Right lobe of liver (tissue), 6 donors: ENCODE results near the gene CAVIN1. TPM values are rescaled to one million over a fixed set of nuclear protein-coding genes. Genes with fewer than 3 reads are reported as not detected.
A peak's percentile ranks its signal among the peaks of the same experiment; 100 is the strongest.
"Not testable (repeated sequence)": the region's sequence is repeated elsewhere in the genome, so short reads cannot be mapped to it uniquely, and the experiment has no call there.

ENCODE experiments used
- ATAC-seq, 4 donors: fragments of 200-7000 bp; cut with Tn5 transposase; one replicate each; pipeline ENCODE4 v1.9.1; 2020; ENCODE audit warnings: mild to moderate bottlenecking in 4 of 4, moderate library complexity in 4 of 4
- DNase-seq, 3 donors: peaks; one replicate each; pipeline ENCODE4 v3.0.0-alpha.2; 2020
- H3K27ac ChIP-seq, 3 donors: fragments of 200-600 bp; one replicate each; pipeline ENCODE4 v1.8.0; 2022
- H3K27me3 ChIP-seq, 2 donors: fragments of 200-600 bp; one replicate each; pipeline ENCODE4 v1.8.0; 2022
- H3K36me3 ChIP-seq, 4 donors: fragments of 200-600 bp; sonication (generic) in 1 of 4; one replicate each; pipeline versions ENCODE4 v1.5.1 to v1.8.0; 2017 to 2022; ENCODE audit warnings: control low read depth in 1 of 4
- H3K4me1 ChIP-seq, 4 donors: fragments of 200-600 bp; sonication (generic) in 1 of 4; one replicate each; pipeline versions ENCODE4 v1.5.1 to v1.8.0; 2017 to 2022; ENCODE audit warnings: control low read depth in 1 of 4
- H3K4me3 ChIP-seq, 3 donors: fragments of 200-600 bp; one replicate each; pipeline ENCODE4 v1.8.0; 2022
- H3K9me3 ChIP-seq, 4 donors: fragments of 200-600 bp; sonication (generic) in 1 of 4; one replicate each; pipeline versions ENCODE4 v1.5.1 to v1.8.0; 2017 to 2022; ENCODE audit warnings: control low read depth in 1 of 4
- CTCF ChIP-seq, 4 donors: fragments of 200-600 bp in 3 of 4; fragments of 450-650 bp in 1 of 4; IDR thresholded peaks; one replicate each; pipeline versions ENCODE4 v1.5.1 to v1.8.0; 2016 to 2022; ENCODE audit warnings: antibody characterized with exemption in 4 of 4, mild to moderate bottlenecking in 2 of 4
- POLR2A ChIP-seq: fragments of 450-650 bp; IDR thresholded peaks from one replicate; pipeline ENCODE4 v1.6.1; 2017; ENCODE audit warnings: antibody characterized with exemption, mild to moderate bottlenecking
- WGBS: methylation state at CpG from one replicate; pipeline ENCODE4 v1.1.6; 2018; ENCODE audit warnings: low coverage, low lambda C conversion rate; ENCODE audit not compliant: insufficient coverage; ENCODE audit errors: missing lambda C conversion rate; 5-methylcytosine and 5-hydroxymethylcytosine counted together
- intact Hi-C, 2 donors: fragments of 100-400 bp; cut with DNase I; formaldehyde crosslinking; loops; one replicate each; pipeline versions ENCODE4 v1.11.2 to v1.14.1; 2022
- total RNA-seq, 6 experiments: library from RNA; depleted of rRNA in 2 of 6; stranded (reverse); fragments of >200 nt in 2 of 6; fragmentation: NEBNext Ultra II Directional in 3 of 6; extraction: Animal tissue kit (Norgen Biotek cat#: 25700) in 3 of 6; gene quantifications; one replicate each; pipeline versions ENCODE4 v1.1.0 to v1.2.4, GENCODE V29; 2016 to 2023
- donor health status: DM: no; HTN: yes; CAD: no.
- donor health status: DM: no; HTN: no; CAD: no.
- donor health status: DM: no; HTN: no; CAD: no.
- donor health status: DM: no; HTN: yes; CAD: no.
- donor health status: DM: no; HTN: yes; CAD: no.

Gene CAVIN1
- total RNA-seq, 6 experiments from 2014 or later: 8.7 to 29.6 (median 17.4) TPM

GRCh38 chr17:42423766-42424165 is 710 bp upstream of the CAVIN1 start:
- H3K27me3 ChIP-seq: no peaks in the 10 kb centered on the region
- DNase-seq (peak in 1 of 3 donors; percentile 18), ATAC-seq (no peak)
- 58% methylated on average over 11 of the region's 11 CpGs for WGBS
- no peaks in the 10 kb centered on the region for H3K9me3 ChIP-seq
- H3K4me3 ChIP-seq: no peak overlapping the region
- peak overlapping the region in 1 of 3 donors; percentile 38 for H3K27ac ChIP-seq
- no peak for TF ChIP-seq CTCF (IDR thresholded peaks at IDR 0.05)
- TF ChIP-seq POLR2A: no peak
- intact Hi-C loops: loop anchor here in 1 of 2 donors (5.0 kb wide), 1 partner anchor 89 kb away; no protein-coding TSS in a partner anchor
- peaks cover 0 to 12% (median 2%) of the 10 kb centered on the region in 4 donors for H3K4me1 ChIP-seq
- no peaks in the 10 kb centered on the region for H3K36me3 ChIP-seq

- H3K27ac ChIP-seq: peak overlapping the region; percentile 59 to 84 (median 76)
- peak; percentile 11 to 39 (median 27) for ATAC-seq
- DNase-seq: peak; percentile 41 to 60 (median 48)
- intact Hi-C loops: loop anchor here in 1 of 2 donors (5.0 kb wide), 1 partner anchor 90 kb away; no protein-coding TSS in a partner anchor
- H3K9me3 ChIP-seq: no peaks in the 10 kb centered on the region
- WGBS: 2% methylated on average over 12 of the region's 44 CpGs
- peak overlapping the region; percentile 55 to 59 (median 57) for H3K4me3 ChIP-seq
- no peaks in the 10 kb centered on the region for H3K27me3 ChIP-seq
- peaks cover 0 to 12% (median 2%) of the 10 kb centered on the region in 4 donors for H3K4me1 ChIP-seq
- H3K36me3 ChIP-seq: no peaks in the 10 kb centered on the region
- TF ChIP-seq CTCF (IDR thresholded peaks at IDR 0.05) (no peak), POLR2A (no peak)
These were observed 571 bp downstream of the CAVIN1 start for GRCh38 chr17:42422412-42422957.

GRCh38 chr17:42421507-42422338 is 1.3 kb downstream of the CAVIN1 start:
- WGBS: 54% methylated on average over 5 of the region's 59 CpGs
- peaks cover 0 to 12% (median 2%) of the 10 kb centered on the region in 4 donors for H3K4me1 ChIP-seq
- no peak for TF ChIP-seq CTCF (IDR thresholded peaks at IDR 0.05)
- TF ChIP-seq POLR2A: no peak
- peak overlapping the region; percentile 55 to 59 (median 57) for H3K4me3 ChIP-seq
- ATAC-seq (peak in 3 of 4 donors; percentile 3 to 19 (median 13)), DNase-seq (peak in 2 of 3 donors; percentile 46 to 52)
- H3K9me3 ChIP-seq: no peaks in the 10 kb centered on the region
- intact Hi-C loops: loop anchor here in 1 of 2 donors (5.0 kb wide), 1 partner anchor 91 kb away; no protein-coding TSS in a partner anchor
- H3K36me3 ChIP-seq: no peaks in the 10 kb centered on the region
- H3K27me3 ChIP-seq: no peaks in the 10 kb centered on the region
- peak overlapping the region; percentile 59 to 84 (median 76) for H3K27ac ChIP-seq

- Histone ChIP-seq H3K4me3 (peak overlapping the region; percentile 55 to 59 (median 57)), H3K27ac (peak overlapping the region in 2 of 3 donors; percentile 59 to 84), H3K36me3 (no peaks in the 10 kb centered on the region), H3K4me1 (peaks cover 0 to 12% (median 2%) of the 10 kb centered on the region in 4 donors), H3K27me3 (no peaks in the 10 kb centered on the region), H3K9me3 (no peaks in the 10 kb centered on the region)
- DNase-seq: no peak
- no peak for ATAC-seq
- WGBS: 44% methylated on average over 4 of the region's 6 CpGs
- intact Hi-C loops: loop anchor here in 1 of 2 donors (5.0 kb wide), 1 partner anchor 91 kb away; no protein-coding TSS in a partner anchor
- no peak for TF ChIP-seq CTCF (IDR thresholded peaks at IDR 0.05)
- TF ChIP-seq POLR2A: no peak
These were observed 1.9 kb downstream of the CAVIN1 start for GRCh38 chr17:42421136-42421506.

GRCh38 chr17:42417981-42418380 is 5.1 kb downstream of the CAVIN1 start:
- not testable (repeated sequence) for H3K27ac ChIP-seq, ATAC-seq, H3K4me1 ChIP-seq, H3K9me3 ChIP-seq, H3K4me3 ChIP-seq, H3K36me3 ChIP-seq, H3K27me3 ChIP-seq, DNase-seq
- 70% methylated on average over 5 of the region's 5 CpGs for WGBS
- intact Hi-C loops: loop anchor here in 1 of 2 donors (5.0 kb wide), 1 partner anchor 99 kb away; no protein-coding TSS in a partner anchor
